COLO829 (cell line): Measurements from ENCODE around the gene PPARG.
"Not testable (repeated sequence)": the region's sequence is repeated elsewhere in the genome, so short reads cannot be mapped to it uniquely, and the experiment has no call there.

Experiments used
- DNase-seq: peaks from one replicate; pipeline ENCODE4 v3.0.0; 2012; ENCODE audit warnings: low spot score

Gene PPARG

DNA sequence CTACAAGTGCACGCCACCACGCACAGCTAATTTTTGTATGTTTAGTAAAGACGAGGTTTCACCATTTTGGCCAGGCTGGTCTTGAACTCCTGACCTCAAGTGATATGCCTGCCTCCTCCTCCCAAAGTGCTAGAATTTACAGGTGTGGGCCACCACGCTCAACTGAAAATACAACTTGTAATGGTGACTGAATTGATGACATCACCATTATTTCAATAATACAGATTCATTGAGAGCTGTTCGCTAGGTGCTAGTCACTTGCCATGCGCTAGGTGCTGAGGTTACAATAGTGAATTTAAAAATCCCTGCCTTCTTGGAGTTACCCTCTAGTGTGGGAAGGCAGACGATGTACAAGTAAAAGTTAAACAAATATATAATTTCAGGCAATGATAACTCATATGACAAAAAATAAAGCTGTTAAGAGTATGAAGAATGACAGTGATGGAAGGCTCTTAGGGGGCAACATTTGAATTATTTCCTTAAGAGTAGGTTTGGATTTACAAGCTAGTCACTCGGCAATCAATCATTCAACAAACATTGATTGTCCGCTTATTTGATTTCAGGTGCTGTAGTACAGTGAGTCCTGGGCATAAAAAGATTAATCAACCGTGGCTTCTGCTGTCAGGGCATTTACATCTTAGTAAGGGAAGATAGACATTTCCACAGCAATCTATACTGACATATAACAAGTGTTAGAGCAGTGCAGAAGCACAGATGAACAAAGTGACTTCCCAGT lies 9.1 kb upstream of the PPARG start:
- no peak for DNase-seq

DNA sequence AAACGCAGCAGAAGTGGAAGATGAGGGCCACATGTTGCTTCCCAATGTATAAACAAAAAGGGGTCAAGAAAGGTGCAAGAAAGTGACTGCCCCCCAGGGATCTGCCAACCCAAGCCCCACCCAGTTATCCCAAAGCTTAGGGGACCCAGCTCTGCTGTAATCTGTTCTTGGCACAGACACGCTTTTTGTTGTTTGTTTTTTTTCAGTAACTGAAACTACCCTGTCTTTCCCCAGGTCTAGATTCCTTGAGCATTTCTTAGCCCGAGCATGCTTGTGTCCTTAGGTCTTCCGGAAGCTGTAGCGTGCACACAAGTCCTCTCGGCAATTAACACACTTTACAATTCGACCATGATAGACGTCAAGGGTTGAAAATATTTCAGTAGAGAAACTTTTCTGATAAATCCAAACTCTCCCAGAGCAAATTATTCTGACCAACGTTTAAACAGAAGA lies 8.5 kb upstream of the PPARG start:
- DNase-seq = no peak

DNA sequence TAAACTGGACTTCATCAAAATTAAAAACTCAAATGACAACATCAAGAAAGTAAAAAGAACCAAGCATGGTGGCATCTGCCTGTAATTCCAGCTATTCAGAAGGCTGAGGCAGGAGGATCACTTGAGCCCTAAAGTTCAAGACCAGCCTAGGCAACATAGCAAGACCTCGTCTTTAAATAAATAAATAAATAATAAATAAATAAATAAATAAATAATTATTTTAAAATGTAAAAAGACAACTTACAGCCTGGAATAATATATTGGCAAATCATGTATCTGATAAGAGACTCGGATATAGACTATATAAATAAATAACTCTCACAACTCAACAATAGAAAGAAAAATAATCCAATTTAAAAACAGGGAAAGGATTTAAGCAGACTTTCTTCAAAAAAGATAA lies 4.3 kb upstream of the PPARG start:
- no peak for DNase-seq

DNA sequence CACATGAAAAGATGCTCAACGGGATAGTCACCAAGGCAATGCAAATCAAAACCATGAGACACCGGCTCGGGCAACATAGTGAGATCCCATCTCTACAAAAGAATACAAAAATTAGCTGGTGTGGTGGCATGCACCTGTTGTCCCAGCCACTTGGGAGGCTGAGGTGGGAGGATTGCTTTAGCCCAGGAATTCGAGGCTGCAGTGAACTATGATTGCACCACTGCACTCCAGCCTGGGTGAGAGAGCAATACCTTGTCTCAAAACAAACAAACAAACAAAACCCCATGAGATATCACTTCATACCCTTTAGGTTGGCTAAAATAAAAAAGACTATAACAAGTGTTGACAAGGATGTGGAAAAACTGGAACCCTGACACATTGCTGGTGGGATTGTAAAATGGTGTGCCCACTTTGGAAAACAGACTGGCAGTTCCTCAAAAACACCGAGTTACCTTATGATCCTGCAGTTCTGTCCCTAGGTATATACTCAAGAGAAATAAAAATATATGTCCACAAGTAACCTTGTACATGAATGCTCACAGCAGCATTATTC lies 3.8 kb upstream of the PPARG start:
- DNase-seq = no peak

DNA sequence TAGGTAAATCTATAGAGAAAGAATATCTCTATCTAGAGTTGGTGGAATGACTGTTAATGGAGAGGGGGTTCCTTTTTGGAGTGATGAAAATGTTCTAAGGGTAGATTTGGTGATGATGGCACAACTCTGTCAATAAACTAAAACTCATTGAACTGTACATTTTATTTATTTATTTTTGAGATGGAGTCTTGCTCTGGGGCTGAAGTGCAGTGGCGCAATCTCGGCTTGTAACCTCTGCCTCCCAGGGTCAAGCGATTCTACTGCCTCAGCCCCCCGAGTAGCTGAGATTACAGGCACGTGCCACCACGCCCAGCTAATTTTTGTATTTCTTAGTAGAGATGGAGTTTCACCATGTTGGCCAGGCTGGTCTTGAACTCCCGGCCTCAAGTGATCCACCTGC lies 3.1 kb upstream of the PPARG start:
- not testable (repeated sequence) for DNase-seq

DNA sequence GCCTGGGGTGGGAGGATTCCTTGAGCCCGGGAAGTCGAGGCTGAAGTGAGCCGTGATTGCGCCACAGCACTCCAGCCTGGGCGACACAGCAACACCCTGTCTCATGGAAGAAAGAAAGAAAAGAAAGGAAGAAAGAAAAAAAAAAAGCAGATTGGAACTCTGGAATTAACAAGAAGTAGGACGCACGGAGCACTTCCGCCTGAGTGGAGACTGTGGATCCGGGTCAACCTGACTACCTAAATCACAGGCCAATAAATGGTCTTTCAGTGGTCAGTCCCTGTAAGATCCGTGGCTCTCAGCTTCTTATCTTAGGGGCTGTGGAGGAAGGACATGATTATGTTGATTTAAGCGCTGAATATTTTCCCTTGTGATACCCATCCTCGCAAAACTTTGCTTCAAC lies 2.4 kb upstream of the PPARG start:
- no peak for DNase-seq

DNA sequence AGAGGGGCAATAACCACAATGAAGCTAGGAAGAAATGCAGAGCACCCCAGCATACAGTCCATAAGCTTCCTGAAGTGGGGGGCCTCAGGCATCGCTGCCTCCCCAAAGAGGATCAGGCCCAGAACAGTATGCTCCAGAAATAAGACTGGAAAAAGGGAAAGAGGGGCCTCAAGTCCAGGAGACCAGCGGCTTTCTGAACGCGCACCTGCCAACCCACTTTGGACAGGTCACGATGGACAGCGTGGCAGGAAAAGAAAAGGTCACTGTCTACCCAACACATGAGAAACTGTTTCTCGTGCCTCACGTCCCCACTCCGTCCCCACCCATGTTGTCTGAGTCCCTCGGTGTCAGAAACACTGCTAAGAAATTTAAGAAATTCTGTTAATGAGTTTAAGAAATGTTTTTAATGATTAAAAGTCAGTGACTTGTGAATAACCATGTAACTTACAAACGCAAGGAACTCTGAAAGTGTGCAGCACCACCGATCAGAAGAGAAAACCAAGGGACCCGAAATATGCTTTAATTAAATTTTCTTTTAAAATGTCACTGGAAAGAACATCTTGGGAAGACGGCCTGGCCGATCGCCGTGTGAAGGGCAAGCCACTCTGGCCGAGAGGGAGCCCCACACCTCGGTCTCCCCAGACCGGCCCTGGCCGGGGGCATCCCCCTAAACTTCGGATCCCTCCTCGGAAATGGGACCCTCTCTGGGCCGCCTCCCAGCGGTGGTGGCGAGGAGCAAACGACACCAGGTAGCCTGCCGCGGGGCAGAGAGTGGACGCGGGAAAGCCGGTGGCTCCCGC lies 1.7 kb upstream of the PPARG start:
- no peak for DNase-seq

DNA sequence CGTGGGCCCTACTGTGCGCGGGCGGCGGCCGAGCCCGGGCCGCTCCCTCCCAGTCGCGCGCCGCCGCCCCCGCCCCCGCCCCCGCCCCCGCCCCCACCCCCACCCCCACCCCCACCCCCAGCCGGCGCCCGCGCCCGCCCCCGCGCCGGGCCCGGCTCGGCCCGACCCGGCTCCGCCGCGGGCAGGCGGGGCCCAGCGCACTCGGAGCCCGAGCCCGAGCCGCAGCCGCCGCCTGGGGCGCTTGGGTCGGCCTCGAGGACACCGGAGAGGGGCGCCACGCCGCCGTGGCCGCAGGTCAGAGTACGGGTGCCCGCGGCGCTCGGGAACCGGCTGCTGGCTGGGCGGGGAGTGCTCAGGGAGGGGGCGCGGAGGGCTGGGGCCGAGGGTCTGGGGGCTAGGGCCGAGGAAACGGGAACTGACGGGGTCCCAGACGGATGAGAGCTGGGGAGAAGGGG lies 1.1 kb upstream of the PPARG start:
- no peak for DNase-seq

DNA sequence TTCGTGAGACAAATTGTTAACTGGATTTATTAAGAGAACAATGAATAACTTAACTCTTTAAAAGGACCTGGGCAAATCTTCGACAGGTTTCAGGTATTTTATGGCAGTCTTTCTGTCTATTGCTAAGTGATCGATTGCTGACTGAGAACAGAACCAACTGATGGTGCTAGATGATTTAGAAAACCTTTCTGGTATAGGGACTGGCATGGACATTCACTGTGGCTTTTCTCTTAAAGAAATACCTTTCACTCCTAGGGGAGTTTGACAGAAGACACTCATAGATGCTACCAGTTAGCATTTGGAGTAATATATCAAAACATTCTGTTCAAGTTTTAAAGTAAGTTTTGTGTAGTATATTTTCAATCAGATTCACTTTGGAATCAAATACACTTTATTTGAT lies 654 bp downstream of the PPARG start:
- DNase-seq = no peak

DNA sequence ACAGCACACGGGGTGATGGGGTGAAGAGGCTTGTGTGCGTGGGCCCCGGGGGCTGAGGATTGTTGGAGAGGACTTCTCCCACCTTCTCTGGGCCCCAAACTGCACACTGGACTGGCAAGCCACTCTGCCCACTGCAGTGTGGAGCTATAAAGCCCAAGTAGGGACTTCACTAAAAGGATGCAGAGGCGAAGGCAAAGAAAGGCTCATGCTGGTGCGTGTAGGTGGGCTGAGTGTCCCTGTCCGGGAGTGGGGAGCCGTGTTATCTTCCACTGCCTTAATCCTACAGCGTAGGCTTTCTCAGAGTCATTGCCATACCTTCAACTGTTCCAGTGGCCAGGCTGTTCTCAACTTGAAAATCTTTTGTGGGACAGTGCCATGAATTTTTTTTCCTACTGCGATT lies 3.9 kb downstream of the PPARG start:
- no peak for DNase-seq

DNA sequence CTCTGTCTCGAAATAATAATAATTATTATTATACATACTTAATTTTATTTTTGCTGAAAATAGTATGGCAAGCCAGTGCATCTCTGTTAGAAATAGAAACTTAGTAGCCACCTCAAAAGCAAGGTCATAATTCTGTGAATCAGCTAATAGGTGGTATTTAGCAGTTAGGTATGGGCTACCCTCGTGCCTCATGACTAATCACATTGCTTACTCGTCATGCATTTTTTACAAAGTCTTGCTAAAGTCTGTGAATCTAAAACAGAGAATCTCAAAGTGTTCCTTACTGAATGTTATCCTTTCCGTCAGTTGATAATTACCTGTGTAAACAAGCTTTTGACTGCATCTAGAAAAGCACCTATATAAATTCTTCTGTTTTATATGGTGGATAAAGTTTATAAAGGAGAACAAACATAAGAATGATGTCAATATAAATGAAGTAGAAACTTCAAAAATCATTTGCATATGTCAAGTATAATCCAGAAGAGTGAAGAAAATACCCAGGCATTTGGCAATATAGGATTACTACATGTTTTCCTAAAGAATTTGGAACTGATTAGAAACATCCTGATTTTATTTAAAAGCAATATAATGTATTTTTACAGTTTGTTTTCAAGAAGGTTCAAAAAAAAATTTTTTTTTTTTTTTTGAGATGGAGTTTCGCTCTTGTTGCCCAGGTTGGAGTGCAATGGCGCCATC lies 6.2 kb downstream of the PPARG start:
- no peak for DNase-seq

DNA sequence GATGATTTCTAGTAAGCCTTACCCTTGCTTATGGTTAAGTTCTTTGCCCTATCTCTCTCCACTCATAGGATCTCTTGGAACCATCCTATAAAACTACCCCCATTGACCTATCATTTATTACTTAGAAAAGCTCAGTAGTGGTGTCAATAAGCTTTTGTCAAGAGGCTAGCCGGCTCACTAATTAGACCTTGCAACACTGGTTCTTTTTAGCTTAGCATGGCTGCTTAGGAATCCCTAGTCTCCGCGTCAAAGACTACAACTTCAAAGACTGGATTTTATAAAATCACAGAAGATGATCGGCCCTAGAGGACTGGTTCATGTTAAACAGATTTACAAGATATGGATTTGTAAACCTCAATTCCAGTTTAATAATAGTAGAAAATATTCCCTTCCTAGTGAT lies 7.6 kb downstream of the PPARG start:
- no peak for DNase-seq

DNA sequence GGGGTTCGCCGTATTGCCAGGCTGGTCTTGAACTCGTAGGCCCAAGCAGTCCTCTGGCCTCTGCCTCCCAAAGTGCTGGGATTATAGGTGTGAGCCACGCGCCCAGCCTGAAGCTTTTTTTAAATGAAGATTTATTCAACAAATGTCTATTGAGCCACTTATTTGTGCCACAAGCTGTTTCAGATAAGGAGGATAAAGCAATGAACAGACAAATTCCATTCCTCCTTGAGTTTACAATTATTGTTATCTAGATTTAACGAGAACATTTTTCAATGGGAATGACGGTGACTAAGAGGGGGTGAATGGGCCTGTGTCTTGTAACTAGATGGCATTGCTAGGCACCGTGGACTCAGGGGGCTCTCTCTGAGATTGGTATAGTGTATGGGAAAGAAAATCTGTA lies 10.2 kb downstream of the PPARG start:
- no peak for DNase-seq

DNA sequence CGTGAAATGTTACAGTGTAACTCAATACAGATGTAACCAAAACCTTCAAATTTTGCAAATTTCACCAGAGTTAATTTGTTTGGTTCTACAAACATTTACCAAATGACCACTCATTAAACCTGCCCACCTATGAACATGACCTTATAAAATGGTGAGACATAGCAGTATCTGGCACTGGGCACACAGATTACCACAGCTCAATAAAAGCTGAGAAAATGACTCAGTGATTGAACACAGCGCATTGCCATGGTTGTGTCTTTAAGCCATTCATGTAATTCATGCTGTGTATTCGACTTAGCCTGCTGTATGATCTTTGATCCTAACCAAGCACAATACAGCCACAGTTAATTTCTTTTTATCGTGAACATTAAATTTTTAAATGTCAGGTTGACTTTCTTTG lies 11.3 kb downstream of the PPARG start:
- no peak for DNase-seq

DNA sequence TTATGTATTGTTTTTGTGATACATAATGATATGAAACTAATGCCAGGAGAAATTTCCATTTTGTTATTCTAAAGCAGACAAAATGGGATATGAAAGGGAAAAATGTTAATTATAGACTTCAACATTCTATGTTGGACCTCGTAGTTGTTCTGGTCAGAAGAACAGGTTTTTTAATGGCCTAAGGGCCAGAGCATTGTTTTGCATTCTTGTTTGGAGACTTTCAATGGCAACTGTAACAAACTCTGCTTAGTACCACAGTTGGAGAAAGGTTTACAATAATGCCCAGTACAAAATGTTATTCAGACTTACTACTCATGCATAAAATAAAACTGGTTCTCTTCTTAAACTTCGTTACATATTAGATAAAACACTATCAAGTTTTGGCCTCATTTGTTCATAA lies 12.2 kb downstream of the PPARG start:
- DNase-seq = no peak

DNA sequence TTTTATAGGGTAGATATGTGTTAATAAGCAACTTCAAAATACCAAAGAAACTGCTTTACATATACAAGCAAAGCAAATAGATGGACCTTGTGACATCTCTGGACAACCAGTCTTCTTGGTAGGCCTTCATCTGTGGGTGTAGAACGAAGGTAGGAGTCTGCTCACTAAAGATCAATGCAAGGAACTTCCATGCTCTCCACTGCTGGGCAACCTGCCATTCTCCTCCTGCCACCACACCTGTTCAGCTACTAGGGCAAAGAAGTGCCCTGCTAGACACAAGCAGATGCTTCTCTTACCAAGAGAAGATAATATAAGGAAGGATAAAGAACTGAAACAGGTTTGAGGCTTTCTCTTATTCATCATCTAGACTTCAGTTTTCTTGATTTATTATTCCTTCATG lies 12.6 kb downstream of the PPARG start:
- DNase-seq = no peak

DNA sequence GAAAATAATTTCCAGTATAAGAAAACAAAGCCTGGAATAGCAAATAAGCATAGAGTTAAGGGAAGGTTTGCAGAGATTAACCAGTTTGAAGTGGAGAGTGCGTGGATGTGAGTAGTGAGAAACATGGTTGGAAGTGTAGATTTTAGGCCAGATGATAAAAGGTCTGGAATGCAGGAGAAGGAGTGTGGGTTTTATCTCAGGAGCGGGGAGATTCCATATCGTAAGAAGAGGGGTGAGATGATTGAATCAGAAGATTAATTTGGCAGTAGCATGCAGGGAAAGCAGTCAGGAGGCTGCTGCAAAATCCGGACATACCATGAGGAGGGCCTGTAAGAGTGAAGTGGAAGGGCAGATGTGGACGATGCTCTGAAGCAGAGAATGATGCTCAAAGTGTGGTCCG lies 13.7 kb downstream of the PPARG start:
- DNase-seq = no peak

DNA sequence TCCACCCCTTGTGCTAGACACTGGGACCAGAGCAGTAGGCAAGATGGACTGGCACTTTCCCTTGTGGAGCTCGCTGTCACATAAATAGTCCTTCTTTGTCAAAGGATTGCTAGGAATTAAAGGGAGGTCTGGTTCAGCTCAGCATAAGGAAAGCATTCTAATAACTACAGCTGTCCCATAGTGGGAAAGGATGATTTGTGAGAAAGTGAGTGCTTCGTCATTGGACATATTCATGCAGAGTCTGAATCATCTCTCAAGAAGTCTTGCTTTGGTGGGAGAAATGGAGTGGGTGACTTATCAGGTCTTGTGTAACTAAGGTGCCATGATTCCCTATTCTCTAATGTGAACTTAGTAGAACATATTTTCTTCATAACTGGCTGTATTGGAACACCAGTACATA lies 14.7 kb downstream of the PPARG start:
- no peak for DNase-seq

DNA sequence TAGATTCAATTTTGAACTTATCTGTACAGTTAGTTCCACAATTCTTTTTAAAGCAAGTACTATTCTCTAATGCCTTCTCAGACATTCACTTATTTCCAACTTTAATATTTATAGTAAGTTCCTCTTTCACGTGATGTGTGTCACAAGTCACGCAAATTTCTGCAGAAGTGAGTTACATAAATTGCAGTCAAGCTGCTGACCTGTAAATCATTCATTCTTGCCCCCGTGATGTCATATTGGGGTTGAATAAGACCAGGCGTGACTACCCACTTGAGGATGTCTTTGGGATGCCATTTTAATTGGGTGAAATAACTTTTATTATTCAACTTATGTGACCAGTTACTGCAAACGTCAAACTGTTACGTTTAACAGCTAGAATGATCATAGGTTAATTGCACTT lies 15.1 kb downstream of the PPARG start:
- DNase-seq = no peak

DNA sequence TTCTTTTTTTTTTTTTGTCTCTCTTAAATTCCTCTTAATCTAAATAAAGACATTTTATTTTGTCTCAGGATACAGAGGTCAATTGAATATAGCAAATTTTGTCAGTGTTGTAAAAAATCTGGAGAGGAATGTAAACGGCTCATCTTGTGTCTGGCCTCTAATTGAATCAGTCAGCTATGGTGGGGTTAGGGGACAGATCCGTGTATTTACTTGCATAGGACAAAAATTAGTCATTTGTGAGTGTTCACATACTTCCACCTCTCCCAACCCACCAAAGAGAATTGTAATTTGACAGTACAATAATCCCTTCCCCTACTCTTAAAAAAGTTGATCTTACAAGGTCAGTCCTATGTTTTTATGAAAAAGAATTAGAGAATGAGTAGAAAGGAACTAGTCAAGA lies 18.3 kb downstream of the PPARG start:
- no peak for DNase-seq

DNA sequence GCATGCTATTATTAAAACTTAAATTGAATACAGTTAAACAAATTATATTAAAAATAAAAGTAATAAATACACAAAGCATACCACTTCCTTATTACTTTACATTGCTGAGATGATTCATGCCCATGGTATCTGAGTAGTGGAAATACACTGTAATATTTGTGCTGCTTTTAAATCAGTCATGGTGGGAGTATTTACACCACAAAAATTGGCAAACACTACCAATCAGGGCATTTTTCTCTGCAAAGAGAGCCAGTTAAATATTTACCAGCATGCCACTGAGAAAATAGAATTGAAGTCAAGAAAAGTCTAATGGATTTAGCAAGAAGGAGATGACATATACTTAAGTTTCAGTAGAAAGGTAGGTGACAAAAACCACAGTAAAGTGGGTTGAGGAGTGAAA lies 19.6 kb downstream of the PPARG start:
- no peak for DNase-seq

DNA sequence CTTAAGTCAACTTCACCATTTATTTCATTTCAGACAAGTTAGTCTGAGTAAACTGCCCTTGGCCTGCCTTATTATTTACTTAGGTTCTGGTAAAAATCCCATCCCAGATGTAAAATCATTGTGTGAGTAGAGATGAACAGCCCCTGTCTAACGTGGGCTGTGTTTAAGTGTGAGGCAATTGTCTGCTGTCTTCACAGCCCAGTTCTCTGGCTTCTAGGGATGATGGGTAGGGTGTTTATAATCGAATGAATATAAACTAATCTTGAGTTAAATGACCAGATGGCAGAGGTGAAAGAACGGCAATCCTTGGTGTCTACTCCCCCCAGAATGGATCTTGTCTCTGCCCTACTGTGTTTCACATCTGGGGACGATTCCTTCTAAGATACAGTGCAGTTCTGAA lies 20.8 kb downstream of the PPARG start:
- DNase-seq = no peak

DNA sequence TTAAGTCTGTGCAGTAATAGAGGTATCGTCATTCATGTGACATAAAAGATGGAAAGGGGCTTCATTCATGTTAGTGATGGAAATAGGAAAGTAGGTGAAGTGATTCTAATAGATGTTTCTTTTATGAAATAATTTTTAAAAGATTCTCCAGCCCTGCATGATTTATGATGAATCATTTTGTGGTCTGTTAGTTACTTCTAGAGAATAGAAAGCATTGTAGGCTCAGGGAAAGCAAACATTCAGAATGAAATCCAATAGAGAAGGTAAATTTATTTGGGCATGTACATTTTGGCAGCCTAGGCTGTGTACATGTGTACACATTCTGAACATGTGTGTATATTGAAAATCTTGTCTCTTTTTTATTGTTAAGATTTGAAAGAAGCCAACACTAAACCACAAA lies 23.1 kb downstream of the PPARG start:
- DNase-seq = no peak
